Esophagus muscularis mucosa (tissue), 4 donors: ENCODE results near the gene GLB1L. TPM values are rescaled to one million over a fixed set of nuclear protein-coding genes. Genes with fewer than 3 reads are reported as not detected.

Experiments used
- DNase-seq: peaks from one replicate; pipeline ENCODE4 v3.0.0-alpha.2; 2017; ENCODE audit errors: extremely low spot score
- H3K27ac ChIP-seq, 4 donors: fragments of 200-600 bp; sonication (generic); replicated peaks in 1 of 4; 1 replicate in 3 of 4; 2 replicates in 1 of 4; pipeline ENCODE4 v1.5.1; 2016 to 2019; ENCODE audit warnings: mild to moderate bottlenecking in 1 of 4
- H3K27me3 ChIP-seq, 4 donors: fragments of 200-600 bp; sonication (generic); one replicate each; pipeline versions ENCODE4 v1.5.1 to v1.6.0; 2016 to 2019
- H3K36me3 ChIP-seq, 4 donors: fragments of 200-600 bp; sonication (generic); one replicate each; pipeline ENCODE4 v1.5.1; 2016 to 2019
- H3K4me1 ChIP-seq, 4 donors: fragments of 200-600 bp; sonication (generic); one replicate each; pipeline ENCODE4 v1.5.1; 2016 to 2019
- H3K4me3 ChIP-seq, 4 donors: fragments of 200-600 bp; sonication (generic); 1 replicate in 2 of 4; 2 replicates in 2 of 4; pipeline ENCODE4 v1.5.1; 2016 to 2019; ENCODE audit warnings: mild to moderate bottlenecking in 4 of 4, moderate library complexity in 1 of 4
- H3K9me3 ChIP-seq, 4 donors: fragments of 200-600 bp; sonication (generic); 1 replicate in 3 of 4; 2 replicates in 1 of 4; pipeline ENCODE4 v1.5.1; 2016 to 2019
- EP300 ChIP-seq: sonication (generic); formaldehyde crosslinking; IDR thresholded peaks from one replicate; pipeline ENCODE4 v1.6.1; 2017; ENCODE audit warnings: antibody characterized with exemption
- POLR2A ChIP-seq: fragments of 450-650 bp; IDR thresholded peaks from one replicate; pipeline ENCODE4 v1.6.1; 2017; ENCODE audit warnings: antibody characterized with exemption, moderate library complexity, mild to moderate bottlenecking, low read depth
- POLR2AphosphoS5 ChIP-seq, 2 donors: sonication (generic); formaldehyde crosslinking; IDR thresholded peaks; one replicate each; pipeline ENCODE4 v1.6.1; 2017; ENCODE audit warnings: antibody characterized with exemption in 2 of 2
- WGBS: methylation state at CpG from one replicate; pipeline ENCODE4 v1.1.5; 2018; 5-methylcytosine and 5-hydroxymethylcytosine counted together
- intact Hi-C: fragments of 100-400 bp; cut with DNase I; formaldehyde crosslinking; loops from one replicate; pipeline ENCODE4 v1.15.1; 2023
- small RNA-seq, 3 donors: library from RNA; depleted of rRNA; stranded (forward); fragments of <200 nt; gene quantifications; one replicate each; pipeline ENCODE3, GENCODE V24; 2016
- total RNA-seq, 4 donors: library from RNA; depleted of rRNA; stranded (reverse); fragments of >200 nt; gene quantifications; one replicate each; pipeline versions ENCODE4 v1.1.0 to v1.2.1, GENCODE V29; 2016
- TF ChIP-seq, protein P1 (sequence below), 3 experiments: fragments of 200-600 bp in 2 of 3; fragments of 450-650 bp in 1 of 3; sonication (generic) in 2 of 3; IDR thresholded peaks; one replicate each; pipeline ENCODE4 v1.5.1; 2017 to 2019; ENCODE audit warnings: antibody characterized with exemption in 3 of 3, mild to moderate bottlenecking in 2 of 3, moderate library complexity in 1 of 3

GLB1L gene
- total RNA-seq, 4 donors from 2014 or later, result 3.3 to 6.4 (median 5.6) TPM

DNA sequence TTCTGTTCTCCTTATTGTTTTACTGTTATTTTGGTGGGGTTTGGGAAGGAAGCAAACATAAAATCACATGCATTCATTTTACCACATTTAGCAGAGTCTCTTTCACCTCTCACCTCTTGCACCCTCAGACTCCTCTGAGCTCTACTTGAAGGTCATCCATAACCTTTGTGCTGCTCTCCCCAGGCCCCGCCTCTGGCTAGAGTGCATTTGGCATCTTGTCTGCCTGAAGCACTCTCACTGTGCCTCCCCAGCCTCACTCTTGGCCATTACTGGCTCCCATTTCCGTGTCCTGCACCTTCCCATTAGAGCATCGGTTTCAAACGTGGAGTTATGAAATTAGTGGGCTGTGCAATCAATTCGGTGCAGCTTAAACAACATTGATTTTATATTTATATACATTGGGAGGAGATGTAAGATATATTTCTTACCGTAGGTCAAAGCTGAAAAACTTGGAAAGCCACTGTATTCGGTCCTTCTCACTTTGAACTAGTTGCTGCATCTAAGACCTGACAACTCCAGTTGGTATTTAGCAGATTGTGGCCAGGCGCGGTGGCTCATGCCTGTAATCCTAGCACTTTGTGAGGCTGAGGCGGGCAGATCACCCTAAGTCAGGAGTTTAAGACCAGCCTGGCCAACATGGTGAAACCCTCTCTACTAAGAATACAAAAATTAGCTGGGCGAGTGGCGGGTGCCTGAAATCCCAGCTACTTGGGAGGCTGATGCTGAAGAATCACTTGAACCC is 45.6 kb downstream of the GLB1L start:
- intact Hi-C loops, result no loop called here
- no peak overlapping the region for H3K27ac ChIP-seq

DNA sequence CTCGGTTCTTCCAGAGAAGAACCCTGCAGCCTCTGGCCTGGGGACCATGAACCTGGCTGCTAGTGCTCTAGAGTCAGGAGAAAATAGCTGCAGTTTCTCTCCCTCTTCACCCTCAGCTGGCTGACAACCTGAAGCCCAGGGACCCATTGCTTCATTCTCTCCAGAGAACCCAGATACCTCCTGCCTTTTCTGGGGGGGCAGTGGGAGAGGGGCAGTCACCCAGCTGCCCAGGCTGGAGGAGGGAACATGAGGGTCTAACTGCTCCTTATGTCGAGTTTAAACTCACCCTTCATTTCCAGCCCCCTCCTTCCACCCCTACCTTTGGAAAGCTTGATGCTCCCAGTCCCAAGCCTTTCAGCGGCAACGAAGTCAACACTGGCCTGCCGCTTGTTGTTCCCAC is 46.3 kb downstream of the GLB1L start:
- intact Hi-C loops, result no loop called here
- Histone ChIP-seq H3K27me3 (peaks cover 0 to 28% (median 0%) of the 10 kb centered on the region in 4 donors), H3K4me1 (no peaks in the 10 kb centered on the region), H3K36me3 (no peaks in the 10 kb centered on the region), H3K4me3 (no peak overlapping the region), H3K27ac (no peak overlapping the region), H3K9me3 (no peaks in the 10 kb centered on the region)
- DNase-seq, result no peak
- no peak for TF ChIP-seq POLR2A
- TF ChIP-seq, protein P1, sequence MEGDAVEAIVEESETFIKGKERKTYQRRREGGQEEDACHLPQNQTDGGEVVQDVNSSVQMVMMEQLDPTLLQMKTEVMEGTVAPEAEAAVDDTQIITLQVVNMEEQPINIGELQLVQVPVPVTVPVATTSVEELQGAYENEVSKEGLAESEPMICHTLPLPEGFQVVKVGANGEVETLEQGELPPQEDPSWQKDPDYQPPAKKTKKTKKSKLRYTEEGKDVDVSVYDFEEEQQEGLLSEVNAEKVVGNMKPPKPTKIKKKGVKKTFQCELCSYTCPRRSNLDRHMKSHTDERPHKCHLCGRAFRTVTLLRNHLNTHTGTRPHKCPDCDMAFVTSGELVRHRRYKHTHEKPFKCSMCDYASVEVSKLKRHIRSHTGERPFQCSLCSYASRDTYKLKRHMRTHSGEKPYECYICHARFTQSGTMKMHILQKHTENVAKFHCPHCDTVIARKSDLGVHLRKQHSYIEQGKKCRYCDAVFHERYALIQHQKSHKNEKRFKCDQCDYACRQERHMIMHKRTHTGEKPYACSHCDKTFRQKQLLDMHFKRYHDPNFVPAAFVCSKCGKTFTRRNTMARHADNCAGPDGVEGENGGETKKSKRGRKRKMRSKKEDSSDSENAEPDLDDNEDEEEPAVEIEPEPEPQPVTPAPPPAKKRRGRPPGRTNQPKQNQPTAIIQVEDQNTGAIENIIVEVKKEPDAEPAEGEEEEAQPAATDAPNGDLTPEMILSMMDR (IDR thresholded peaks at IDR 0.05), result no peak
- TF ChIP-seq EP300, result no peak
- no peak for TF ChIP-seq POLR2AphosphoS5 (IDR thresholded peaks at IDR 0.05)
- 76% methylated on average over 5 of the region's 5 CpGs for WGBS

More for the DNA sequence above, 45.6 kb downstream of the GLB1L start:
- peaks cover 0 to 28% (median 0%) of the 10 kb centered on the region in 4 donors for H3K27me3 ChIP-seq
- 85% methylated on average over 12 of the region's 12 CpGs for WGBS
- no peak overlapping the region for H3K4me3 ChIP-seq
- H3K4me1 ChIP-seq, result no peaks in the 10 kb centered on the region
- no peaks in the 10 kb centered on the region for H3K9me3 ChIP-seq
- H3K36me3 ChIP-seq, result no peaks in the 10 kb centered on the region
- DNase-seq, result peak; percentile 10
- TF ChIP-seq POLR2AphosphoS5 (IDR thresholded peaks at IDR 0.05), result no peak

DNA sequence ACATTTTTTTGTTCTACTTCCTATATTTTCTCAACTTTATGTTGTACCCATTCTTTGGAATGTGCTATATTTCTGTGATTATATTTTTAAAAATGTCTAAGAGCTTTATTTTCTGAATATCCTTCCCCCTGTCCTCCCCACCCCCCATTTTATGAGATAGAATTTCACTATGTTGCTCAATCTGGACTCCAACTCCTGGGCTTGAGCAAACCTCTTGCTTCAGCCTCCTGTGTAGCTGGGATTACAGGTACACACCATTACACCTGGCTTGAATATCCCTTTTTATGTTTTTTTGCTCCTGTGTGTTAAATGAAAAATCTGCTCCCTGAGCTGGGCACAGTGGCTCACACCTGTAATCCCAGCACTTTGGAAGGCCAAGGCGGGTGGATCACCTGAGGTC is 47.9 kb downstream of the GLB1L start:
- no peak for DNase-seq
- H3K4me1 ChIP-seq, result no peaks in the 10 kb centered on the region
- WGBS, result 80% methylated on average over 1 of the region's 1 CpG
- H3K4me3 ChIP-seq, result no peak overlapping the region
- no peaks in the 10 kb centered on the region for H3K9me3 ChIP-seq
- no peak overlapping the region for H3K27ac ChIP-seq
- peaks cover 0 to 28% (median 0%) of the 10 kb centered on the region in 4 donors for H3K27me3 ChIP-seq
- H3K36me3 ChIP-seq, result no peaks in the 10 kb centered on the region
- TF ChIP-seq POLR2A, result no peak
- TF ChIP-seq, protein P1 (IDR thresholded peaks at IDR 0.05), result no peak
- TF ChIP-seq POLR2AphosphoS5 (IDR thresholded peaks at IDR 0.05), result no peak
- TF ChIP-seq EP300, result no peak
- intact Hi-C loops, result no loop called here

DNA sequence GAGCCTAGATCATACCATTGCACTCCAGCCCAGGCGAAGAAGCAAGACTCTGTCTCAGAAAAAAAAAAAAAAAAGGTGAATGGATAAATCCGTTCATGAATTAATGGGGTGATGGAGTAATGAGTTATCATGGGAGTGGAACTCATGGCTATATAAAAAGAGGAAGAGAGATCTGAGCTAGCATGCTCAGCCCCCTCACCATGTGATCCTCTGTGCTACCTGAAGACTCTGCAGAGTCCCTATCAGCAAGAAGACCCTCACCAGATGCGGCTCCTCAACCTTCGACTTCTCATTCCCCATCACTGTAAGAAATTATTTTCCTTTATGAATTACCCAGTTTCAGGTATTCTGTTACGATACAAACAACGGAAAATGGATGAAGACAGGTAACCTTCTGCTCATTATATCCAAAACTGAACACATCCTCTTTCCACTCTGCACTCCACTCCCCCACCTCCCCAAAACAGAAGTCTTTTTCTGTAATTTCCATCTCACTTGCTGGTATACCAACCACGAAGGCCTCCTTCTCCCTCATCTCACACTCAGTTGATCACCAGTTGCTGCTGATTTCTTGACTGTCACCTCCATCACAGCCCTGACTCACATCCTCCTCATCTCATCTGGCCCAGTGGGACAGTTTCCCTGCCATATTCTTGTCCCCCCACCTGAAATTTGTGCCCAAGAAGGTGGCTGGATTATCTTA is 58.3 kb downstream of the GLB1L start:
- WGBS, result 92% methylated on average over 7 of the region's 7 CpGs
- intact Hi-C loops, result no loop called here
- Histone ChIP-seq H3K36me3 (peaks cover 24 to 37% (median 29%) of the 10 kb centered on the region in 4 donors), H3K4me3 (no peak overlapping the region), H3K27me3 (no peaks in the 10 kb centered on the region), H3K27ac (no peak overlapping the region), H3K4me1 (no peaks in the 10 kb centered on the region), H3K9me3 (no peaks in the 10 kb centered on the region)
- TF ChIP-seq POLR2A (no peak), EP300 (no peak)
- TF ChIP-seq, protein P1 (IDR thresholded peaks at IDR 0.05), result no peak
- DNase-seq, result no peak

Small RNA genes lying within 50 kb of the gene (small RNA-seq; reads per million reads assigned to genes)
- gene MIR153-1, result 0 to 0.51 (median 0) reads per million in 3 donors

Other genes starting within 250 kb of the GLB1L start
- gene CFAP65, start 203.9 kb downstream of the GLB1L start, total RNA-seq, result not detected
- not detected for gene IHH, start 184.5 kb downstream of the GLB1L start, total RNA-seq
- 10 to 100 TPM; 15.1 to 24.4 (median 17.8) TPM for gene NHEJ1, start 84.6 kb downstream of the GLB1L start, total RNA-seq
- gene SLC23A3, start 75.4 kb downstream of the GLB1L start, total RNA-seq, result under 1 TPM; 0.23 to 0.58 (median 0.37) TPM
- 10 to 100 TPM; 41.9 to 98.0 (median 61.9) TPM for gene CNPPD1, start 68.5 kb downstream of the GLB1L start, total RNA-seq
- 10 to 100 TPM; 44.0 to 69.3 (median 56.3) TPM for gene RETREG2, start 67.2 kb downstream of the GLB1L start, total RNA-seq
- gene ZFAND2B, start 38.7 kb downstream of the GLB1L start, total RNA-seq, result 10 to 100 TPM; 27.0 to 50.1 (median 36.9) TPM
- 10 to 100 TPM; 17.4 to 27.3 (median 19.6) TPM for gene ABCB6, start 26.5 kb downstream of the GLB1L start, total RNA-seq
- gene ATG9A, start 15.8 kb downstream of the GLB1L start, total RNA-seq, result 10 to 100 TPM; 41.5 to 75.3 (median 56.2) TPM
- gene ANKZF1, start 15.6 kb downstream of the GLB1L start, total RNA-seq, result 10 to 100 TPM; 20.4 to 34.1 (median 27.6) TPM
- gene STK16, start within 50 bp of the GLB1L start, total RNA-seq, result 10 to 100 TPM; 12.8 to 21.6 (median 16.7) TPM
- not detected for gene TUBA4B, start 7.8 kb upstream of the GLB1L start, total RNA-seq
- 100 to 1,000 TPM in 1 of 4 donors, 10 to 100 TPM in 3; 44.2 to 132 (median 74.4) TPM for gene TUBA4A, start 8.5 kb upstream of the GLB1L start, total RNA-seq
- 10 to 100 TPM; 33.3 to 84.8 (median 50.7) TPM for gene DNAJB2, start 33.9 kb upstream of the GLB1L start, total RNA-seq
- gene PTPRN, start 64.0 kb upstream of the GLB1L start, total RNA-seq, result 1 to 10 TPM; 2.1 to 6.6 (median 4.1) TPM
- gene RESP18, start 87.3 kb upstream of the GLB1L start, total RNA-seq, result not detected
- gene DNPEP, start 142.5 kb upstream of the GLB1L start, total RNA-seq, result 100 to 1,000 TPM in 1 of 4 donors, 10 to 100 TPM in 3; 44.9 to 102 (median 61.6) TPM
- over 10,000 TPM; 19,781 to 23,770 (median 22,752) TPM for gene DES, start 172.9 kb upstream of the GLB1L start, total RNA-seq
- 100 to 1,000 TPM; 115 to 251 (median 180) TPM for gene SPEG, start 189.4 kb upstream of the GLB1L start, total RNA-seq